ENCODE results near the gene SOST. TPM values are rescaled to one million over a fixed set of nuclear protein-coding genes. Genes with fewer than 3 reads are reported as not detected.

Gene SOST
- polyA plus RNA-seq, 1 of the 3 experiments (the other 2 are of a cell fraction), result not detected

GRCh38 chr17:43769859-43770258, 11.3 kb upstream of the SOST start:
- Histone ChIP-seq H3K9me3 (no peaks in the 10 kb centered on the region), H3K27ac (ENCODE audit: low read depth in 2 of 2, low read length in 1 of 2) (no peak overlapping the region), H3K4me3 (ENCODE audit: low read depth in 2 of 2, low read length in 1 of 2) (no peak overlapping the region), H3K4me2 (no peak overlapping the region), H3F3A (replicated peaks; ENCODE audit: insufficient read depth) (peaks cover 22% of the 10 kb centered on the region), H3K4me1 (ENCODE audit: control insufficient read depth in 1 of 2, insufficient read depth in 2 of 2, low read depth in 1 of 2, low read length in 1 of 2) (no peaks in the 10 kb centered on the region), H2AFZ (ENCODE audit: low read depth) (no peak overlapping the region), H3K79me2 (ENCODE audit: insufficient read depth) (peaks cover 13% of the 10 kb centered on the region), H3K36me3 (replicated peaks in 1 of 2; ENCODE audit: control insufficient read depth in 1 of 2, insufficient read depth in 2 of 2, low read length in 1 of 2) (peaks cover 39 to 58% of the 10 kb centered on the region in 2 experiments), H3K9me2 (no peaks in the 10 kb centered on the region), H3K9ac (no peak overlapping the region), H4K20me1 (ENCODE audit: insufficient read depth) (no peaks in the 10 kb centered on the region), H3K27me3 (ENCODE audit: insufficient read depth) (no peaks in the 10 kb centered on the region)
- no peak for TF ChIP-seq PBX3 (IDR thresholded peaks at IDR 0.05)
- POLR2A ChIA-PET, result interaction anchor here (0.8 kb wide), 1 partner anchor 9 kb away, joined by 3 read pairs; the partner anchor contains the start of gene DUSP3
- no peak for DNase-seq
- 95% methylated on average over 11 of the region's 11 CpGs for WGBS (ENCODE audit: low lambda C conversion rate)
- CTCF ChIA-PET, result interaction anchor here (1.0 to 3.2 kb wide), 3 partner anchors 10 to 191 kb away, joined by 3 to 19 read pairs (median 3); no protein-coding TSS in a partner anchor

- ChIA-PET CTCF (interaction anchor here (1.0 to 3.2 kb wide), 3 partner anchors 9 to 191 kb away, joined by 3 to 19 read pairs (median 3); no protein-coding TSS in a partner anchor), POLR2A (no interaction called here)
- DNase-seq, result no peak
- Histone ChIP-seq H3K4me2 (no peak overlapping the region), H2AFZ (ENCODE audit: low read depth) (no peak overlapping the region), H3F3A (replicated peaks; ENCODE audit: insufficient read depth) (peaks cover 25% of the 10 kb centered on the region), H3K4me3 (ENCODE audit: low read depth in 2 of 2, low read length in 1 of 2) (no peak overlapping the region), H4K20me1 (ENCODE audit: insufficient read depth) (no peaks in the 10 kb centered on the region), H3K9ac (no peak overlapping the region), H3K4me1 (ENCODE audit: control insufficient read depth in 1 of 2, insufficient read depth in 2 of 2, low read depth in 1 of 2, low read length in 1 of 2) (no peaks in the 10 kb centered on the region), H3K9me3 (no peaks in the 10 kb centered on the region), H3K79me2 (ENCODE audit: insufficient read depth) (peaks cover 10% of the 10 kb centered on the region), H3K36me3 (replicated peaks in 1 of 2; ENCODE audit: control insufficient read depth in 1 of 2, insufficient read depth in 2 of 2, low read length in 1 of 2) (peaks cover 35 to 54% of the 10 kb centered on the region in 2 experiments), H3K27me3 (ENCODE audit: insufficient read depth) (no peaks in the 10 kb centered on the region), H3K27ac (ENCODE audit: low read depth in 2 of 2, low read length in 1 of 2) (no peak overlapping the region), H3K9me2 (no peaks in the 10 kb centered on the region)
- whole genome bisulfite sequencing (ENCODE audit: low lambda C conversion rate), result 97% methylated on average over 13 of the region's 16 CpGs
- TF ChIP-seq SMC3 (IDR thresholded peaks at IDR 0.05; ENCODE audit: low read depth, low read length) (no peak), GATA2 (CRISPR knock-in tag; IDR thresholded peaks at IDR 0.05) (no peak), RCOR1 (IDR thresholded peaks at IDR 0.05; ENCODE audit: low read length) (no peak), RAD21 (IDR thresholded peaks at IDR 0.05; ENCODE audit: low read length) (no peak), ELF1 (IDR thresholded peaks at IDR 0.05) (no peak), TCF12 (IDR thresholded peaks at IDR 0.05) (no peak), GABPA (IDR thresholded peaks at IDR 0.05; ENCODE audit: low read depth) (no peak), MXI1 (IDR thresholded peaks at IDR 0.05; ENCODE audit: low read depth, low read length) (no peak), MAX (IDR thresholded peaks at IDR 0.05; ENCODE audit: low read depth) (no peak), NFIC (IDR thresholded peaks at IDR 0.05; ENCODE audit: borderline replicate concordance) (no peak), TAF1 (IDR thresholded peaks at IDR 0.05; ENCODE audit: borderline replicate concordance, low read depth, low read length) (no peak), NRF1 (IDR thresholded peaks at IDR 0.05; ENCODE audit: low read depth, low read length) (no peak), CHD2 (IDR thresholded peaks at IDR 0.05; ENCODE audit: low read length, partially characterized antibody) (no peak), USF1 (IDR thresholded peaks at IDR 0.05; ENCODE audit: borderline replicate concordance, low read depth) (no peak), YY1 (IDR thresholded peaks at IDR 0.05; ENCODE audit: low read depth) (no peak), FOXM1 (IDR thresholded peaks at IDR 0.05; ENCODE audit: low read depth) (no peak), SIN3A (IDR thresholded peaks at IDR 0.05; ENCODE audit: borderline replicate concordance, low read depth, low read length) (no peak), PBX3 (IDR thresholded peaks at IDR 0.05) (no peak), MEF2A (IDR thresholded peaks at IDR 0.05; ENCODE audit: borderline replicate concordance, low read depth) (no peak), REST (IDR thresholded peaks at IDR 0.05; ENCODE audit: low read depth, low read length) (no peak)
Observed at GRCh38 chr17:43769426-43769825, 10.8 kb upstream of the SOST start.
